LoVo (cell line): ENCODE results near the gene SPECC1.
"Not testable (repeated sequence)": the region's sequence is repeated elsewhere in the genome, so short reads cannot be mapped to it uniquely, and the experiment has no call there.

ENCODE experiments used
- DNase-seq: peaks from one replicate; pipeline ENCODE4 v3.0.0-alpha.2; 2016; ENCODE audit warnings: low spot score

The SPECC1 gene

DNA sequence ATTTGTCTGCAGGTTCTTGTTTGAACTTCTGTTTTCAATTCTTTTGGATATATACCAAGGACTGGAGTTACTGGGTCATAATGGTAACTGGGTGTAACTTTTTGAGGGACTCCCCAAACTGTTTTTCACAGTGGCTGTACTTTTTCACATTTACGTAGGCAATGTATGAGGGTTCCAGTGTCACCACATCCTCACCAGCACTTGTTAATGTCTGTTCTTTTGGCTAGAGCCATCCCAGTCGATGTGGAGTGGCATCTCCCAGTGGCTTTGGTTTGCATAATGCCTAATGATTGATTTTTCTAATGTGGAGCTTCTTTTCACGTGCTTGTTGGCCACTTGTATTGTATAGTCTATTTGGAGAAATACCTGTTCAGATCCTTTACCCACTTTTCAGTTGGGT, 59.3 kb downstream of the SPECC1 start:
- DNase-seq: no peak

DNA sequence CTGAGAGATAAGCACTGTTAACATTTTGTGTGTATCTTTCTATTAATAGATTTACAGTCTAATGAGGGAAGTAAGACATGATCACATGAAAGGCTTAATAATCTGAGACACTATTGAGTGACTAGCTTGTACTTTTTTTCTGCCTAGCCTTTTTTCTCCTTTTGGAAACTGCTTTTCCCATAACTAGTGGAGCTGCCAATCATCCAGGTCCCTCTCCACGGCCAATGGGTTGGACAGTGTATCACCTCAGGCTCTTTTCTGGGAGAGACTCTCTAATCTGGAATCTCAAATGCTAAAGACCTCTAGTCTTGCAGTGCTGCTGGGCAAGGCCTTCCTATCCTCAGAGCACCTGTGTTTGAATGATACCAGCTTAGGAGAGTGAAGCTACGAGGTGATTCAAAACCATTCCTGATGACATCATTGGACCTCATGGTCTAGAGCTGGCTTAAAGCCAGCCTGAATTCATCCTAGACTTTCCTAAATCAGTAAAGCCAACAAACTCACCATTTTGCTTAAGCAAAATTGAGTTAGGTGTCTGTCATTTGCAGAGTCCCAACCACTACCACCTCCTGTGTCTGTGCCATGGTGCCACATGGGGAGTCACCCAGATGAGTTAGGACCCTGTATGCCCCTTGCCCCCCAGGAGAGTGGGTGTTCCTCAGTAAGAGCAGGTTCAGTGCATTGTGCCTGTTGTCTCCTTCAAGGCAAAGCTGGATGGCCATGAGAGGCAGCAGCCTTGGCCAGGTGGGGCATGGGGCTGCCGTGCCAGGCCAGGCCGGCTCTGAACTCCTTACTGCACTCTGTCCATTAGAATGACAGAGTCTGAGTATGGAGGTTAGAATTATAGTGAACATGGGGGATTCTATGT, 62.9 kb downstream of the SPECC1 start:
- no peak for DNase-seq

DNA sequence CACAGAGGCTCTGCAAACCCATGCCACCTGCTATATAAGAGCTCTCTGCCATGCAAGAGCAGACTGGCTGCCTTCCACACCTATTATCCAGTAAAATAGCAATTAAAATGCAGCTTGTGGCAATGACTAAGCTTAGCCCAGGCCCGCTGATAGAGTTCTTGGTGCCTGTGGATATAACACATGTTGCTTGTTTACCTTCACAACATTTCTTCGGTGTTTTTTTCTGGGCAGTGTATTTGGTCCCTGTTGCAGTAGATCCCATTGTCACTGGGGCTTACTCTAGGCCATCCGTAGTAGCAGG, 63.5 kb downstream of the SPECC1 start:
- no peak for DNase-seq

DNA sequence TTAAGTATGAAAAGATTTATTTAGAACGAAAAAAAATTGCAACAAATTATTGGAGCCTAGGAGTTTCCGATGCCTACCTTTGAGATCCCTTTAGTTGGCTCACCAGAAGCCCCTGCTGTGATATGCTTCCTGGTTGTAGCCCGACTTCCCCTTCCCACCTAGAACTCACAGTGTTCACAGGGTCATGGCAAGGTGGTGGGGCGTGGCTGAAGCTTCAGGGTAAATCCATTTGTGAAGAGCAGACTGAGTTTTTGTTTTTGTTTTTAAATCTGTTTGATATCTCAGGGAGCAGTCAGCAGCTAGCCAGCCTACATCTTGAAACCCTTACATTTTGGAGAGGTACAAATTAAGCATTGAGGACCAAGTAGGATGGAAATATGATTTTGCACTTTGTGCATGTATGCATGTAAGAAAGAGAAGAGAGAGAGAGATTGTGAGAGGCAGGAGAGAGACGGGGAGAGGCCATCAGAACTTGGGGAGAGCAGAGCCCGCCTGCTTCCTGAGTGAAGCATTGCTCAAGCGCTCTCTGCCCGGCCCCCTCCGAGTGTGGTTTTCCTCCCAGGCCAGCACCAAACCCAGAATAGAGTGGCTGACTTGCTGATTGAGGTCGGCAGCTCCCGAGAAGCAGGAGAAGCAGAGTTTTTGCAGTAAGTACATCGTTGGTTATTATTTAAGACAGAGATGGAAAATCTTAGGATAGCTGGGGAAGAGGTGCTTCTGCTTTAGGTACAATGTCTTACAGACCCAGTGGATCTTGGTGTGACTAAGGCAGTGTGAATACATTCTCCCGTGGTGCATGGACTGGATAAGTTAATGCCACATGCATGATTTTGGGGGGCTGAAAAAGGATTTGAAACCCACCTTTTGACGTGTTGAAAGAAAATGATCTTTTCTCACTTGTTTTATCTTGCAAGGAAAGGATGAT, 64.2 kb downstream of the SPECC1 start:
- no peak for DNase-seq

DNA sequence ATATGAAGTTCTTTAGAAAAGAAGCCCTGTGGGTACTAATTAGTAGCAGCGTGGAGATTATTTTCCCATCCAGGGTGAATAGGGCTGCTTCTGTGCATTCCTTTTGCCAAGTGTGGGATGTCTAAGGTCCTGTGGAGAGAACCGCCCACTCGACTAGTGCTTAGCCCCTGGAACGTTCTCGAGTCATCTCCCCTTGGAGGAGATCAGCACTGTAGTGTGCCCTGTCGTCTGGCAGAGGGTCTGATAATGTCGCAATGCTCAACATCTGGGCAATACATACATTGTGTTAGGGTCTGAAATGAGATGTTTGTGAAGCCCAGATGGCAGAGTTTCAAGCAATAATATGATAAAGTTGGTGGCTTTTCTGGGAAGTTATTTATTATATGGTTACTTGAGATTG, 64.8 kb downstream of the SPECC1 start:
- DNase-seq: no peak

DNA sequence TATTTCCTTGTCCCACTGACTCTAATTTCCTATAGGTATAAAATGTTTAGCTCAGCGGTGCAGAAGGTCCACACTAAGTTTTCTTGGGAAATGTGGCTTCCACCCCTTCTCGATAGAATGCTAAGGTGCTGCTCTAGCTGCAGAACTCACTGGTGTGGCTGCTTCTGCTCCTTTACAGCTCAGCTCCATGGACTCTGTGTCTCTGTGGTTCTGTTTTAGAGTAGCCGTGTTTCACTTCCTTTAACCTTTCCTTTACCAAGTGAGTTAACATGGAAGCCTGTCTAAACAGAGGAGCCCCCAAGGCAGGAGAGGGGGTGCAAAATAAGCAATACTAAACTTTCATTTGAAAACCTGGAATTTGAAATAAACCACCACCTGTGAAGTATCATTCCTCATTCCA, 65.3 kb downstream of the SPECC1 start:
- DNase-seq: no peak

DNA sequence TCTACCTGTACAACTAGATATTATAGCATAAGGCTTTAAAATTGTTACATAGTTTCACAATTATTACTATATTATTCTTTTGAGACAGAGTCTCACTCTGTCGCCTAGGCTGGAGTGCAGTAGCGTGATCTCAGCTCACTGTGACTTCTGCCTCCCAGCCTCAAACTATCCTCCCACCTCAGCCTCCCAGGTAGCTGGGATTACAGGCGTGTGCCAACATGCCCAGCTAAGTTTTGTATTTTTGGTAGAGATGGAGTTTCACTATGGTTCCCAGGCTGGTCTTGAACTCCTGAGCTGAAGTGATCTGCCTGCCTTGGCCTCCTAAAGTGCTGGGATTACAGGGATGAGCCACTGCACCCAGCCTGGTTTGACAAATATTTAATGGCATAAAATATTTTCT, 67.0 kb downstream of the SPECC1 start:
- not testable (repeated sequence) for DNase-seq

DNA sequence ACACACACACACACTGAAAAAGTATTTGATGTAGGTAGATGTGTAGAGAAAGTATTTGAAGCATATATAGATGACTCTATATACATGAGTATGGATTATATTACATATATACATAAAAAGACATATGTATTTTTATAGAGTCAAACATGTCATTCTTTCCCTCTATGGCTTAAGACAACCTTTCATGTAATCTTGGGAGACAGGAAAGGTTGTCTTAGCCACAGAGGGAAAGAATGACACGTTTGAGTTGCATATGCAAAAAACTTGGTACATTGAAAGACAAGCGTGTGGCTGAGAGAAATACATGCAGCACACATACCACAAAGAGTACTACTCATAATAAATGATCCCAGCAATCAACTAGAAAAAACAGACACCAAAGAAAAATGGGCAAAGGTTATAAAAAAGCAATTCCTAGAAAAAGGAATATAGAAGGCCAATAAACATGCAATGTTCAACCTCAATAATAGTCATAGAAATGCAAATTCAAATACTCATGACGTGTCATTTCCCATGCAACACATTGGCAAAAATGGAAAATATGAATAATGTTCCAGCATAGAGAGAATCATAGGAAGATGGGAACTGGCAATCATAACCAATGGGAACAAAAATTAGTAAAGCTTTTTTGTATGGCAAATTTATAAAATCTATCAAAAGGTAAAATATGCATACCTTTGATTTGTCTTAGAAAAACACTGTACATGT, 69.0 kb downstream of the SPECC1 start:
- DNase-seq: no peak

DNA sequence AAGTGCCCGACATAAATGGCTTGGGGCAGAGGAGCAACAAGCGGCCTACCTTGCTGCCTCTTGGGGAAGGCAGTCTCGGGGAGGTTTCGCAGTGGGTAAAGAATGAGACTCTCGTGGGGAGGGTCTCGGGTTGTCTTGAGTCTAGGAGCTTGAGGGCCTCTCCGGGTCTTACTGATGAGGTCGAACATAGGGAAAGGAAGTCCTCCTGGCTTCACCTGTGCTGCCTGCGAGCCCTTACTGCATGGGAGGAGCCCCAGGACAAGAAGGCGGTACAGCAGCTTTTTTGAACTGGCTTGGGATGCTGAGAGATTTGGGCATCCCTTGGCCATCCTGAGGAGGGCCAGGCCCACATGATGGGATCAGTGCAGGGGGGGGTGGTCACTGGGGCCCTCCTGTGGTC, 71.4 kb downstream of the SPECC1 start:
- no peak for DNase-seq

DNA sequence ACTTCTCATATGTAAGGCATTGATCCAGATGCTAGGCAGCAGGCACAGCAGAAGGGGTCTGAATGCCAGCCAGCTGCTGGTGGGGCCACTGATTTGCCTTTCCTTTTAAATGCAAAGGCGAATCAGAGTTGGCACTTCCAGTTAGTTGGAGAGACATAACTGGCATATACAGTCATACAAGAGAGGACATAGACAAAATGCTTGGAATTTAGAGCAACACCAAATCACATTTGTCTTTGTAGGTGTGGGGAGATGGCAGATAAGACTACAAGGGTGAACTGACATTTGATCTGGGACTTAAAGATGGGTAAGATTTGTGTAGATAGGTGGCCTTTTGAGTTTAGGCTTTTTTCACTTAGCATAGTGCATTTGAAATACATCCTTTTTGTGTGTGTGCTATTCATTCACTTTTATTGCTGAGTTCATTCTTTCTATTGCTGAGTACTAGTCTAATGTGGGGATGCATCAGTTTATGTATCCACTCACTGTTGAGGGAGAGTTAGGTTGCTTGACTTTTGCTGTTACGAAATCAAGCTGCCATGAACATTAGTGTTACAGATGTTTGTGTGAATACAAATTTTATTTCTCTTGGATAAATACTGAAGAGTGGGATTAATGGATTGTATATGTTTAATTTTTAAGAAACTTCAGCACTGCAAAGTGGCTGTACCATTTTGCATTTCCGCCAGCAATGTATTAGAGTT, 74.1 kb downstream of the SPECC1 start:
- DNase-seq: no peak

DNA sequence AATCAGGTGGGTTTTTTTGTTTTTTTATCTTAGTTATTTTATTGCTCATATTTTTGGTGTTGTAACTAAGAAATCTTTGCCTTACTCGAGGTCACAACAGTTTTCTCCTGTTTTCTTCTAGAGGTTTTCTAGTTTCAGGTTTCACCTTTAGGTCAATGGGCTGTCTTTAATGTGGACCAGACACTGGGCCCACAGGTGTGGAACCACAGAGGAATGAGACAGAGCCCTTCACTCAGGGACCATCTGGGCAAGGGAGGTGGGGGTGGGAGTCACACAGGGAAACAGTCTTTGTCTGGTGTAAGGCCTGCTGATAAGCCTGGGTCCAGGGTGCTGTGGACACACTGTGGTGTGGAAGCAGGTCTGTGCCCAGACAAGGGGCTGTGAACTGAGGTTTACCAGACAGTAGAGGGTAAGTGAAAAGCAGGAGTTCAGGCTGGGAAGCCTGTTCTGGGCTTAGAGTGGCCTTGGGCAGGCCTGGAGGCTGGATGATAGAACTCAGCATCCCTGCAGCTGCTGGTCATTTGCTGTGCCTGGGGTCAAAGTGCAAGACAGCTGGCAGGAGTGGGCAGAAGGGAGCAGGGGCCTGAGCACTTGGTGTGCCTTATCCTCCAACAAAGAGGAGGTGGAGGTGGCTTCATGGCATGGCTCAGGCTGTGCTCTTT, 75.6 kb downstream of the SPECC1 start:
- no peak for DNase-seq

DNA sequence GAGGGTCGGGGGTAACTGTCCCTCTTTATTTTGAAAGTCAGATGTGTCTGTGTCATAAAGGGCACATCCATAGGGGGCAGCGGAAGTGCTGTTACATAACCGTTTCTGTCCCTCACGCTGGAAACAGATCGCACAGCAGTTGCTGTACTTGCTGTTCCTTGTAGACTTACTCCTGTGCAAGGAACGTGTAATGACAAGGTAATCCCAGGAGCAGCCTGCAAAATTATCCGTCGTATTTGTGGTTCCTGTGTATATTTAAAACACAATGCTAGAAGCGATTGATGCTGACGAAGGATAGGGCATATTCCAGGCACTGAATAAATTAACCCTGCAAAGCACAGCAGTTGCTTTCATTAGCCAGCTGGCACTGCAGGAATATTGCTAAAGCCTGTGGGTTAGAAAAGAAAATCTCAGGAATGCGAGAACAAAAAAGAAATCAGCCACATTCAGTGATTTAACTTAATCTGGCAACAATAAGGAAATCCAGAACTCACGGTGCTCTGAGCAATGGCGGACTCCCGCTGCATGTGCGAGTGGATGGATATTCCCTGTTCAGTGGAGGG, 76.2 kb downstream of the SPECC1 start:
- no peak for DNase-seq

DNA sequence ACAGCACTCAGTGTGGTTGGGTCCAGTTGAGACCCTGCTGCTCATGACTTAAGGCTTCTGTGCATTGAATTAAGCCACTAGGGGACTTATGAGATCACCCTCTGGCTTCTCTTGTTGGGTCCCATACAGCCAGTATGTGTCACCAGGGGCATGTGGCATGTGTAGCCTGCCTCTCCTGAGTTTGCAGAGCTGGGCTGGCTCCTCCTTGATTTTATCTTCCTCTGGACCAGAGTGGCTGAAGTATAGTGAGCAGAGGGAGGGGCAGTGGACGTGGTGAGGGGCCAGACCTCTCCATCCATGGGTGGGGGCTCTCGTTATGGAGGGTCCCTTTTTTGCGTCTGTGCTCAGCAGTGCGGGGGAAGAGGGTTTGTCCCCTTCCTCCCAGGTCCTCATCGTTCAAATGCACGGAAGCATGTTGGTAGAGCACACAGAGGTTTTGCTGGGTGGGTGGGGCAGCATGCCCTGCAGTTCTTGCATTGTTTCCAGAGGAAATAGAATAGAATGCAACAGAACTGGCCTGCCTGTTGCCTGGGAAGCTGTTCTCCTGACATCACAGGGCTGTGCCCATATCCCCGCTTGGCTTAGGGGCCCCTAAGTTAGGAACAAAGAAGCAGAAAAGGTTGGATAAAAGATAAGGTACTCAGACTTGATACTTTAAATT, 77.4 kb downstream of the SPECC1 start:
- DNase-seq: no peak

DNA sequence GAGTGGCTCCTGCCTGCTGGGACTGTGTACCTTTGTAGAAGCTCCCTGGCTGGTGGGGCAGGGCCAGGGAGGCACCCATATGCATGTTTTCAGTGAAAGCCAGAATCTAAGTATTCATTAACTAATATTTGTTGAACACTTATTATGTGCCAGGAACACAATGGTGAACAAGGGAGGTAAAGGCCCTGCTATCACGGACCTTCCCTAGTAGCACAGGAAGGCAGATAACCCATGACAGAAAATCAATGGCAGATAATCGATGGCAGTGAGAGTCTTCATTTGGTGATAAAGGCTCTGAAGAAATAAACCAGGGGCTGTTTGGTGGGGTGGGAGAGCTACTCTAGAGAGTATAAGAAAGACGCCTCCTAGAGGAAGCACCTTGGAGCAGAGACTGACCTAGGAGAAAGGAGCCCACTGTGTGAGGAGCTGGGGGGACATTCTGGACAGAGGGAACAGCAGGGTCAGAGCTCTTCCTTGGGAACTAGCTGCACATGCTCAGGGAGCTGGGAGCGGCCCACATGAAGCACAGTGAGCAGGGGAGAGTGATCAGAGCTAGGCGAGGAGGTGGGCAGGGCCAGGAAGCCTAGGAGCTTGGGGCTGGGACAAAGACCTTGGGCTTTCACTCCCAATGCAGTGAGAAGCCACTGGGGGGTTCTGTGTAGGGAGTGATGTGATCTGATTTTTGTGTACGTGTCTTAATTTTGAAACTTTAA, 78.5 kb downstream of the SPECC1 start:
- DNase-seq: no peak

DNA sequence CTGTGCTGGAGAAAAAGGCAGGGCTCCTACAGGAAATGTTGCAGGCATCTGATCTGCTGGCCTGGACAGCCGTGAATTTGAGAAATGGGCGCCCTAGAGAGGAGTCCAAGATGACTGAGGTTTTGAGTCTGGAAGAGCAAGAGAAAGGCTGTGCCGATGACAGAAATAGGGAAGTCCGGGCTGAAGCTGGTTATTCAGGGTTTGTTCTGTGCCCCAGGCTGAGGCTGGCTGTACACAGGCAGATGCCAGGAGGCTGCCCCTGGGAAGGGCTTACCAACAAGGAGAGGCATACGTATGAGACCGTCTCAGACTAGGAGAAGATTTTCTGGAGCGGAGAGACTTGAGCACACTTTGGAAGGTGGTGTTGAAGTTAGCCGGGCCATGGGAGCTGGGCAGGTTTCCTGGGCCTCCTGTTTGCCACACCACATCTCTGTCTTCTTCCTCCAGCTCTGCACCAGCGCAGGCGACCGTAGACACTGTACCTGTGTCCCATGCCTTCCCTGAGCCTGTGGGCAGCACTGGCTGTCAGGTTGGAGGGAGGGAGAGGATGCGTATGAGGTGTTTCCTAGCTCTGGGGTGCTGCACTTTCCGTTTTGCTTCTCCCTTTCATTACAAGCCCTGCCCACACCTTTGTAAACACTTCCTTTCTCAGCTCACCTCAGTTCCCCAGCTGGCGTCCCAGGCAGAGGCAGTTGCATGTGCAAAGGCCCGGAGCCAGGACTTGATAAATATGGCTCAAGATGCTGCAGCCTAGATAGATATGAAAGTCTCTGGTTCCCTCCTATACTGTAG, 80.8 kb downstream of the SPECC1 start:
- no peak for DNase-seq

DNA sequence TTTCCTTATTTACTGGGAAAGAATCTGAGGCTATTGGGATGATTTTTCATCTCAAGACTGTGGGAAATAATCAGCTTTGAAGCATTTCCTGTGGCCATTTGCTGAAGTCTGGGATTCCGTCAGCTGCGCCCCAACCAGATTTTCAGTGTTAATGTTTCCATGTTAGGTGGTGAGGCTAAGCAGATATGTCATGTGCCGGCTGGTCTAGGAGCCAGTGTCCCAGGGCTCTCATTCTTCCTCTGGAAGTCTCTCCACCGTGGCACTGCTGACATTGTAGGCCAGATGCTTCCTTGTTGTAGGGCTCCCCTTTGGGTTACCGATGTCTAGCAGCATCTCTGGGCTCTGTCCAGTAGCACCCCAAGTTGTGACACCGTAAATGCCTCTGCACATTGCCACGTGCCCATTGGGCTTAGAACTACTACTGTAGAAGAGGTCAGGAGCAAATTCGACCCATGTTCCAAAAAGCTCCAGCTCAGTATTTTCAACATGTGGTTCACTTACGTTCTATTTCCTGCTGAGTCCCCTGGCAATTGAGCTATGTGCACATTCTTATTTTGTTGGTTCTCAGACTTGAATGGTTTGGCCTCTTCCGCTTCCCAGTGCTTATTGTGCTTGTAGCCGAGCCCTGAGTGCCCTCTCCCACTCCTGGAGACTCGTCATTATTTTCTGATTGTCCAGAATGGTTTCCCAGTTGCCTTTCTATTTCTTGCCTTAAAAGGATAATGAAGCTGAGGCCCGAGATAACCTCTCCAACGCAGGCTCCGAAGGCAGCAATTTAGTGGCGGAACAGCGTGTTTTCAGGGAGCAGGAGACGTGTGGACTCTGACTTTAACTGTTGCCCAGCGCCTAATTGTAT, 82.2 kb downstream of the SPECC1 start:
- DNase-seq: no peak

DNA sequence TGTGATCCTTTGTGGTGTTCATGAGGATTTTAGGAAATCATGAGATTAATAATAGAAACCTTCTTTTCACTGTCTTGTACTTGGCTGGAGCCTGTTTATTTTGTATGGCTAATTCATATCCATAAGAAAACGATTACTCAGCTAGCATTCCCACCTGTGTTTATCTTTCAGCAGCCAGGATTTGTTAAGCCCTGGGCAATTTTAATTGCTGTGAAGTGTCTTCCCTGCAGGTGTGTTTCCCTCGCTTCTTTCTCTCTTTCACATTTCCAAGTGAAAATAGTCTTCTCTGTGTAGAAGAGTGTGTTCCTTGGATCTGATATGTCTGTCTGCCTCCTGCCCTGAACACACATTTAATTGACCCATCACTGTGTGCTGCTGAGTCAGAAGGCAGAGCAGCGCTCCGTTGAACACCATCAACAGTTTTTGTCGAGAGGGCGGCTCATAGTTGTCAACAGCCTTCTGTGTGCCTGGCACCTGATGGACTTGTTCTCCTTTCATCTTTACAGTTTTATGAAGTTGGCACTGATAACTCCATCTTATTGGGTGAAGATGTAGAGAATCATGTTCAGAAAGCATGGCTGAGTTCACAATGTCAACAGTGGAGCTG, 83.2 kb downstream of the SPECC1 start:
- DNase-seq: no peak
